GM20000 (cell line): ENCODE measurements around the gene GSTA4.

Source experiments
- DNase-seq: peaks from one replicate; pipeline ENCODE4 v3.0.0; 2012; ENCODE audit warnings: low spot score
- CTCF ChIP-seq: IDR thresholded peaks from 2 replicates; pipeline ENCODE4 v1.5.1; 2012; ENCODE audit warnings: mild to moderate bottlenecking, control low read depth; ENCODE audit errors: extremely low read depth, missing control alignments

The GSTA4 gene

GRCh38 chr6:53038141-53038540 is 43.1 kb upstream of the GSTA4 start:
- TF ChIP-seq CTCF = no peak
- no peak for DNase-seq

- DNase-seq = no peak
- TF ChIP-seq CTCF = no peak
Observed at GRCh38 chr6:53035549-53036213, 40.6 kb upstream of the GSTA4 start.

- DNase-seq = no peak
- TF ChIP-seq CTCF = no peak
Observed at GRCh38 chr6:53033764-53034163, 38.7 kb upstream of the GSTA4 start.

- no peak for TF ChIP-seq CTCF
- no peak for DNase-seq
Observed at GRCh38 chr6:53032849-53033248, 37.8 kb upstream of the GSTA4 start.

- TF ChIP-seq CTCF = no peak
- DNase-seq = no peak
Observed at GRCh38 chr6:53031281-53031680, 36.2 kb upstream of the GSTA4 start.

GRCh38 chr6:53029761-53030160 is 34.7 kb upstream of the GSTA4 start:
- DNase-seq = no peak
- no peak for TF ChIP-seq CTCF

- no peak for TF ChIP-seq CTCF
- no peak for DNase-seq
Observed at GRCh38 chr6:53029257-53029656, 34.2 kb upstream of the GSTA4 start.
